ENCODE data around the gene EYA2.

- TF ChIP-seq ARNTL (CRISPR knock-in tag; IDR thresholded peaks at IDR 0.05; ENCODE audit: borderline replicate concordance, low read depth) (no peak), OSR1 (CRISPR knock-in tag; IDR thresholded peaks at IDR 0.05) (no peak), ZNF70 (CRISPR knock-in tag; IDR thresholded peaks at IDR 0.05) (no peak), PPARA (CRISPR knock-in tag; IDR thresholded peaks at IDR 0.05; ENCODE audit: borderline replicate concordance) (no peak), ZFP30 (CRISPR knock-in tag; IDR thresholded peaks at IDR 0.05) (no peak), CREB5 (CRISPR knock-in tag; IDR thresholded peaks at IDR 0.05; ENCODE audit: low read depth) (no peak), ISL1 (CRISPR knock-in tag; IDR thresholded peaks at IDR 0.05) (no peak), TOX (CRISPR knock-in tag; IDR thresholded peaks at IDR 0.05; ENCODE audit: borderline replicate concordance) (no peak), ZFP3 (CRISPR knock-in tag; IDR thresholded peaks at IDR 0.05) (no peak), BACH2 (CRISPR knock-in tag; IDR thresholded peaks at IDR 0.05; ENCODE audit: borderline replicate concordance) (no peak)
- TF ChIP-seq, protein P1, sequence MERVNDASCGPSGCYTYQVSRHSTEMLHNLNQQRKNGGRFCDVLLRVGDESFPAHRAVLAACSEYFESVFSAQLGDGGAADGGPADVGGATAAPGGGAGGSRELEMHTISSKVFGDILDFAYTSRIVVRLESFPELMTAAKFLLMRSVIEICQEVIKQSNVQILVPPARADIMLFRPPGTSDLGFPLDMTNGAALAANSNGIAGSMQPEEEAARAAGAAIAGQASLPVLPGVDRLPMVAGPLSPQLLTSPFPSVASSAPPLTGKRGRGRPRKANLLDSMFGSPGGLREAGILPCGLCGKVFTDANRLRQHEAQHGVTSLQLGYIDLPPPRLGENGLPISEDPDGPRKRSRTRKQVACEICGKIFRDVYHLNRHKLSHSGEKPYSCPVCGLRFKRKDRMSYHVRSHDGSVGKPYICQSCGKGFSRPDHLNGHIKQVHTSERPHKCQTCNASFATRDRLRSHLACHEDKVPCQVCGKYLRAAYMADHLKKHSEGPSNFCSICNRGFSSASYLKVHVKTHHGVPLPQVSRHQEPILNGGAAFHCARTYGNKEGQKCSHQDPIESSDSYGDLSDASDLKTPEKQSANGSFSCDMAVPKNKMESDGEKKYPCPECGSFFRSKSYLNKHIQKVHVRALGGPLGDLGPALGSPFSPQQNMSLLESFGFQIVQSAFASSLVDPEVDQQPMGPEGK (CRISPR knock-in tag; IDR thresholded peaks at IDR 0.05; ENCODE audit: borderline replicate concordance) = no peak
- TF ChIP-seq, protein P2, sequence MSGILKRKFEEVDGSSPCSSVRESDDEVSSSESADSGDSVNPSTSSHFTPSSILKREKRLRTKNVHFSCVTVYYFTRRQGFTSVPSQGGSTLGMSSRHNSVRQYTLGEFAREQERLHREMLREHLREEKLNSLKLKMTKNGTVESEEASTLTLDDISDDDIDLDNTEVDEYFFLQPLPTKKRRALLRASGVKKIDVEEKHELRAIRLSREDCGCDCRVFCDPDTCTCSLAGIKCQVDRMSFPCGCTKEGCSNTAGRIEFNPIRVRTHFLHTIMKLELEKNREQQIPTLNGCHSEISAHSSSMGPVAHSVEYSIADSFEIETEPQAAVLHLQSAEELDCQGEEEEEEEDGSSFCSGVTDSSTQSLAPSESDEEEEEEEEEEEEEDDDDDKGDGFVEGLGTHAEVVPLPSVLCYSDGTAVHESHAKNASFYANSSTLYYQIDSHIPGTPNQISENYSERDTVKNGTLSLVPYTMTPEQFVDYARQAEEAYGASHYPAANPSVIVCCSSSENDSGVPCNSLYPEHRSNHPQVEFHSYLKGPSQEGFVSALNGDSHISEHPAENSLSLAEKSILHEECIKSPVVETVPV (CRISPR knock-in tag; IDR thresholded peaks at IDR 0.05) = no peak
- TF ChIP-seq, protein P3, sequence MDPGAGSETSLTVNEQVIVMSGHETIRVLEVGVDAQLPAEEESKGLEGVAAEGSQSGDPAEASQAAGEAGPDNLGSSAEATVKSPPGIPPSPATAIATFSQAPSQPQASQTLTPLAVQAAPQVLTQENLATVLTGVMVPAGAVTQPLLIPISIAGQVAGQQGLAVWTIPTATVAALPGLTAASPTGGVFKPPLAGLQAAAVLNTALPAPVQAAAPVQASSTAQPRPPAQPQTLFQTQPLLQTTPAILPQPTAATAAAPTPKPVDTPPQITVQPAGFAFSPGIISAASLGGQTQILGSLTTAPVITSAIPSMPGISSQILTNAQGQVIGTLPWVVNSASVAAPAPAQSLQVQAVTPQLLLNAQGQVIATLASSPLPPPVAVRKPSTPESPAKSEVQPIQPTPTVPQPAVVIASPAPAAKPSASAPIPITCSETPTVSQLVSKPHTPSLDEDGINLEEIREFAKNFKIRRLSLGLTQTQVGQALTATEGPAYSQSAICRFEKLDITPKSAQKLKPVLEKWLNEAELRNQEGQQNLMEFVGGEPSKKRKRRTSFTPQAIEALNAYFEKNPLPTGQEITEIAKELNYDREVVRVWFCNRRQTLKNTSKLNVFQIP (CRISPR knock-in tag; IDR thresholded peaks at IDR 0.05; ENCODE audit: borderline replicate concordance, low read depth) = no peak
Observed at GRCh38 chr20:46979603-46980241, 85.1 kb downstream of the EYA2 start.

Data from SK-N-SH treated with all-trans-retinoic acid at 6 μM for 48 hours (cell line).